Measurements from ENCODE around the gene ZNF292. TPM values are rescaled to one million over a fixed set of nuclear protein-coding genes. Genes with fewer than 3 reads are reported as not detected.

ZNF292 gene
- total and polyA plus RNA-seq, 10 of the 15 experiments (the other 5 are each of a cell fraction or from before 2014, with no cell fraction given), result 11.1 to 57.6 (median 30.6) TPM

DNA sequence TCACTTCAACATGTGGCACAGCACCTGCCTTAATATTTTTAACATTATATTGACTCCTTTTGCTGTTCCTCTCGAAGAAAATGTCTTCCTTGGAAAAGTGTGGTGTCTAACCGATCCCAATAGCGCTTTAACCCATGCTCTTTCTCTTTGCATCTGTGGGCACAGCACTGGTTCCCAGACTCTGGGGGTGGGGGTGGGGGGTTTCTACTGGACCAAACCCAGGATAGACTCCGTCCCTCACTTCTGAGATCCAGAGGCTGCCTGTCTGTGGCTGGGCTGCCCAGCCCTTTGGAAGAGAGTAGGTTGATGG lies 3.9 kb upstream of the ZNF292 start:
- intact Hi-C loops (cut with micrococcal nuclease; ENCODE audit: unreplicated experiment) (loop anchor here (10.0 kb wide), 3 partner anchors 173 to 1477 kb away; partner anchors contain the start of genes AKIRIN2, GJB7 and SMIM8), in situ Hi-C loops (cut with MboI) (loop anchor here (25.0 kb wide), 1 partner anchor 1514 kb away; the partner anchor contains the start of gene SYNCRIP)
- ChIA-PET RAD21 (ENCODE audit: unreplicated experiment) (no interaction called here), POLR2A (no interaction called here), CTCF (no interaction called here), SMC1A (ENCODE audit: uncharacterized antibody, unreplicated experiment) (no interaction called here)
- peak overlapping the region; percentile 92 for H3K27ac ChIP-seq (ENCODE audit: control insufficient read depth, insufficient read depth)
- H2AFZ ChIP-seq (ENCODE audit: control insufficient read depth, low read depth, low read length), result peak overlapping the region; percentile 90
- no peaks in the 10 kb centered on the region; the same call in 1 of the 2 replicates for H4K20me1 ChIP-seq (ENCODE audit: control insufficient read depth, insufficient read depth)
- H3K79me2 ChIP-seq (ENCODE audit: control insufficient read depth, insufficient read depth, low read length), result peaks cover 45% of the 10 kb centered on the region
- TF ChIP-seq CEBPZ (IDR thresholded peaks at IDR 0.05; ENCODE audit: low read depth, low read length), result no peak
- TF ChIP-seq, protein P1, sequence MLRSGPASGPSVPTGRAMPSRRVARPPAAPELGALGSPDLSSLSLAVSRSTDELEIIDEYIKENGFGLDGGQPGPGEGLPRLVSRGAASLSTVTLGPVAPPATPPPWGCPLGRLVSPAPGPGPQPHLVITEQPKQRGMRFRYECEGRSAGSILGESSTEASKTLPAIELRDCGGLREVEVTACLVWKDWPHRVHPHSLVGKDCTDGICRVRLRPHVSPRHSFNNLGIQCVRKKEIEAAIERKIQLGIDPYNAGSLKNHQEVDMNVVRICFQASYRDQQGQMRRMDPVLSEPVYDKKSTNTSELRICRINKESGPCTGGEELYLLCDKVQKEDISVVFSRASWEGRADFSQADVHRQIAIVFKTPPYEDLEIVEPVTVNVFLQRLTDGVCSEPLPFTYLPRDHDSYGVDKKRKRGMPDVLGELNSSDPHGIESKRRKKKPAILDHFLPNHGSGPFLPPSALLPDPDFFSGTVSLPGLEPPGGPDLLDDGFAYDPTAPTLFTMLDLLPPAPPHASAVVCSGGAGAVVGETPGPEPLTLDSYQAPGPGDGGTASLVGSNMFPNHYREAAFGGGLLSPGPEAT (IDR thresholded peaks at IDR 0.05; ENCODE audit: low read depth), result 0 out of 2 replicates have a peak, but pooled peaks have one; percentile 12
- H3K4me3 ChIP-seq, result peak overlapping the region; percentile 96
- DNase-seq (ENCODE audit: low read depth, low spot score) (no peak), FAIRE-seq (no peak), ATAC-seq (no peak)
- WGBS (ENCODE audit: insufficient coverage, insufficient replicate concordance, low lambda C conversion rate, missing lambda C conversion rate), result 24% methylated on average over 4 of the region's 4 CpGs
- peak overlapping the region; percentile 93 for H3K9ac ChIP-seq (ENCODE audit: control insufficient read depth, insufficient read depth, low read length)
- BruUV-seq (replicated peaks), result TSS peak; percentile 47
- peaks cover 3% of the 10 kb centered on the region; the same call in 1 of the 2 replicates for H3K4me1 ChIP-seq (ENCODE audit: control insufficient read depth, insufficient read depth, low read length)
- 0 out of 4 replicates have a peak, but pooled peaks cover 0 to under 1% of the 10 kb centered on the region in 2 experiments for H3K36me3 ChIP-seq (ENCODE audit: control insufficient read depth in 2 of 2, insufficient read depth in 2 of 2, low read length in 1 of 2)
- H3K27me3 ChIP-seq (replicated peaks in 1 of 2; ENCODE audit: control insufficient read depth in 2 of 2, insufficient read depth in 2 of 2, low read length in 1 of 2), result no peaks in the 10 kb centered on the region
- no peaks in the 10 kb centered on the region for H3K9me3 ChIP-seq (replicated peaks; ENCODE audit: control insufficient read depth, insufficient read depth, low read length)
- H3K4me2 ChIP-seq (ENCODE audit: control insufficient read depth, insufficient read depth), result peak overlapping the region; percentile 99
